HL-60 (cell line): ENCODE data around the gene SIX4.

Experiments
- DNase-seq, 2 experiments: peaks; one replicate each; pipeline ENCODE4 v3.0.0-alpha.2; 2010 to 2020; ENCODE audit warnings: low read depth in 1 of 2, low spot score in 1 of 2
- H3K27ac ChIP-seq: fragments of 250-450 bp; sonication (Bioruptor Pico); replicated peaks from 2 replicates; pipeline ENCODE4 v1.5.1; 2020; ENCODE audit warnings: mild to moderate bottlenecking, moderate library complexity
- H3K27me3 ChIP-seq: fragments of 250-450 bp; sonication (Bioruptor Pico); 2 replicates; pipeline ENCODE4 v1.5.1; 2021; ENCODE audit warnings: mild to moderate bottlenecking, moderate library complexity; ENCODE audit not compliant: insufficient read depth, poor library complexity, severe bottlenecking
- H3K4me3 ChIP-seq: replicated peaks from 2 replicates; pipeline ENCODE4 v1.5.1; 2011; ENCODE audit warnings: mild to moderate bottlenecking, control low read depth, low read length; ENCODE audit not compliant: insufficient read depth
- GABPA ChIP-seq: IDR thresholded peaks from 2 replicates; pipeline ENCODE4 v1.6.1; 2012; ENCODE audit warnings: low read depth
- POLR2AphosphoS5 ChIP-seq: IDR thresholded peaks from 2 replicates; pipeline ENCODE4 v1.6.1; 2012; ENCODE audit warnings: low read depth
- SPI1 ChIP-seq: IDR thresholded peaks from 2 replicates; pipeline ENCODE4 v1.6.1; 2012; ENCODE audit warnings: low read depth, mild to moderate bottlenecking, borderline replicate concordance
- TF ChIP-seq, protein P1 (sequence below): IDR thresholded peaks from one replicate; pipeline ENCODE4 v1.5.1; 2011; ENCODE audit warnings: low read length, control low read depth, inconsistent platforms; ENCODE audit not compliant: insufficient read depth
- TF ChIP-seq, protein P2 (sequence below): IDR thresholded peaks from 2 replicates; pipeline ENCODE4 v1.6.1; 2012; ENCODE audit warnings: low read depth; ENCODE audit not compliant: insufficient replicate concordance

The SIX4 gene

DNA sequence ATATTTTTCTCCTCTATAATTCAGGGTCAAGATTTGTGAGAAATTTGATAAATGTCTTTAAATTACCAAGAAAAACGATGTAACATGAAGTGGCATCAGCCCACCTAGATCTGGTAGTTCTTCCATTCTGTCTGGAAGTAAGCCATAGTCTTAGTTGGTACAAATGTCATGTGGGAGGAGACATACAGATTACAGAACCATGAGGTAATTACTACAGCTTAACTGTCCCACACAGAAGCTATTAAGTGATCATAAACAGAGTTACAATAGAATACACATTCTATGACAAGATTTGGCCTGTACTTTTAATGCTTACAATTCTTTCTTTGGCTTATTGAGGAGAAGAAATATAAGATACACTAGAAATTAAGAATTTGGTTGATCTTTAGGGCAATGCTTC, 61.2 kb downstream of the SIX4 start:
- no peak for DNase-seq
- Histone ChIP-seq H3K4me3 (no peak overlapping the region), H3K27me3 (peaks cover 12% of the 10 kb centered on the region), H3K27ac (no peak overlapping the region)
- TF ChIP-seq, protein P1, sequence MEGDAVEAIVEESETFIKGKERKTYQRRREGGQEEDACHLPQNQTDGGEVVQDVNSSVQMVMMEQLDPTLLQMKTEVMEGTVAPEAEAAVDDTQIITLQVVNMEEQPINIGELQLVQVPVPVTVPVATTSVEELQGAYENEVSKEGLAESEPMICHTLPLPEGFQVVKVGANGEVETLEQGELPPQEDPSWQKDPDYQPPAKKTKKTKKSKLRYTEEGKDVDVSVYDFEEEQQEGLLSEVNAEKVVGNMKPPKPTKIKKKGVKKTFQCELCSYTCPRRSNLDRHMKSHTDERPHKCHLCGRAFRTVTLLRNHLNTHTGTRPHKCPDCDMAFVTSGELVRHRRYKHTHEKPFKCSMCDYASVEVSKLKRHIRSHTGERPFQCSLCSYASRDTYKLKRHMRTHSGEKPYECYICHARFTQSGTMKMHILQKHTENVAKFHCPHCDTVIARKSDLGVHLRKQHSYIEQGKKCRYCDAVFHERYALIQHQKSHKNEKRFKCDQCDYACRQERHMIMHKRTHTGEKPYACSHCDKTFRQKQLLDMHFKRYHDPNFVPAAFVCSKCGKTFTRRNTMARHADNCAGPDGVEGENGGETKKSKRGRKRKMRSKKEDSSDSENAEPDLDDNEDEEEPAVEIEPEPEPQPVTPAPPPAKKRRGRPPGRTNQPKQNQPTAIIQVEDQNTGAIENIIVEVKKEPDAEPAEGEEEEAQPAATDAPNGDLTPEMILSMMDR = no peak
- TF ChIP-seq, protein P2, sequence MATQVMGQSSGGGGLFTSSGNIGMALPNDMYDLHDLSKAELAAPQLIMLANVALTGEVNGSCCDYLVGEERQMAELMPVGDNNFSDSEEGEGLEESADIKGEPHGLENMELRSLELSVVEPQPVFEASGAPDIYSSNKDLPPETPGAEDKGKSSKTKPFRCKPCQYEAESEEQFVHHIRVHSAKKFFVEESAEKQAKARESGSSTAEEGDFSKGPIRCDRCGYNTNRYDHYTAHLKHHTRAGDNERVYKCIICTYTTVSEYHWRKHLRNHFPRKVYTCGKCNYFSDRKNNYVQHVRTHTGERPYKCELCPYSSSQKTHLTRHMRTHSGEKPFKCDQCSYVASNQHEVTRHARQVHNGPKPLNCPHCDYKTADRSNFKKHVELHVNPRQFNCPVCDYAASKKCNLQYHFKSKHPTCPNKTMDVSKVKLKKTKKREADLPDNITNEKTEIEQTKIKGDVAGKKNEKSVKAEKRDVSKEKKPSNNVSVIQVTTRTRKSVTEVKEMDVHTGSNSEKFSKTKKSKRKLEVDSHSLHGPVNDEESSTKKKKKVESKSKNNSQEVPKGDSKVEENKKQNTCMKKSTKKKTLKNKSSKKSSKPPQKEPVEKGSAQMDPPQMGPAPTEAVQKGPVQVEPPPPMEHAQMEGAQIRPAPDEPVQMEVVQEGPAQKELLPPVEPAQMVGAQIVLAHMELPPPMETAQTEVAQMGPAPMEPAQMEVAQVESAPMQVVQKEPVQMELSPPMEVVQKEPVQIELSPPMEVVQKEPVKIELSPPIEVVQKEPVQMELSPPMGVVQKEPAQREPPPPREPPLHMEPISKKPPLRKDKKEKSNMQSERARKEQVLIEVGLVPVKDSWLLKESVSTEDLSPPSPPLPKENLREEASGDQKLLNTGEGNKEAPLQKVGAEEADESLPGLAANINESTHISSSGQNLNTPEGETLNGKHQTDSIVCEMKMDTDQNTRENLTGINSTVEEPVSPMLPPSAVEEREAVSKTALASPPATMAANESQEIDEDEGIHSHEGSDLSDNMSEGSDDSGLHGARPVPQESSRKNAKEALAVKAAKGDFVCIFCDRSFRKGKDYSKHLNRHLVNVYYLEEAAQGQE = no peak
- TF ChIP-seq SPI1 (no peak), POLR2AphosphoS5 (no peak), GABPA (no peak)

DNA sequence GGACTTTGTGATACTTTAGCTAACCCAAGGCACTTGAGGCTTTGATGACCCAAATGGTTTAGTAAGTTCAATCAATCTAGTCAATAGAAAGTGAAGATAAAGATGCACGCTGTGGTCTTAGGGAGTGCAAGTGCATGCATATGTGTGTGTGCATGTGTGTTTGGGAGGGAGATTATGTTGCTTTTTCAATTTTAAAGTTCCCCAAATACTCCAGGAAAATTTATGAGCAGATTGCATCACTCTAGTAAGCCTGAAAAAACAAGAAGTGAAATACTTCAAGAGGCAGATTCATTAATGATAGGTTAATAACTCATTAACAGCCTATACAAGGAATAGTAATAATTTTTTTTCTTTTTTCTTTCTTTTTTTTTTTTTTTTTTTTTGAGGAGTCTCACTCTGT, 62.4 kb downstream of the SIX4 start:
- Histone ChIP-seq H3K27ac (no peak overlapping the region), H3K27me3 (peaks cover 17% of the 10 kb centered on the region), H3K4me3 (no peak overlapping the region)
- TF ChIP-seq, protein P2 = no peak
- peak; percentile 28; the same call in 1 of the 2 replicates for TF ChIP-seq SPI1
- no peak for DNase-seq
